ENCODE data around the gene TNPO1. TPM values are rescaled to one million over a fixed set of nuclear protein-coding genes. Genes with fewer than 3 reads are reported as not detected.

TNPO1 gene
- total RNA-seq = 91.8 and 98.4 TPM in 2 replicates

GRCh38 chr5:72816284-72817075, at the start of gene TNPO1:
TNPO1 (plus strand) TSS chr5:72816661; CDS start chr5:72816738, 77 bp downstream.

GRCh38 chr5:72955768-72956323, 139.4 kb downstream of the TNPO1 start, which contains the start of gene FCHO2:
FCHO2 (plus strand) TSS chr5:72956041; CDS start chr5:72956097, 56 bp downstream.

Other genes starting within 250 kb of the TNPO1 start
- 7.9 and 10.2 TPM in 2 replicates for gene FCHO2, start 139.4 kb downstream of the TNPO1 start, total RNA-seq